ENCODE results near the gene USP9X.
"Not testable (repeated sequence)": the region's sequence is repeated elsewhere in the genome, so short reads cannot be mapped to it uniquely, and the experiment has no call there.

Gene USP9X

GRCh38 chrX:41273638-41274037, 188.4 kb downstream of the USP9X start:
- Histone ChIP-seq H3K9me3 (ENCODE audit: control insufficient read depth, low read length) (no peaks in the 10 kb centered on the region), H3K27ac (ENCODE audit: insufficient read depth, low read depth, low read length, poor library complexity, severe bottlenecking) (no peak overlapping the region), H3K36me3 (ENCODE audit: control insufficient read depth, insufficient read depth, low read length) (no peaks in the 10 kb centered on the region), H3K4me3 (ENCODE audit: insufficient read depth, low read depth, low read length) (no peak overlapping the region), H3K4me1 (ENCODE audit: control insufficient read depth, insufficient read depth, low read length) (peaks cover 5% of the 10 kb centered on the region), H3K27me3 (ENCODE audit: control insufficient read depth, insufficient read depth, low read length, poor library complexity, severe bottlenecking) (no peaks in the 10 kb centered on the region)
- 86% methylated on average over 2 of the region's 2 CpGs; no CpG with 5 or more reads in 1 of the 2 experiments for WGBS, 2 experiments

GRCh38 chrX:41275661-41276609, 190.7 kb downstream of the USP9X start:
- whole genome bisulfite sequencing, 2 experiments: 6% methylated on average over 50 to 54 of the region's 54 CpGs
- H3K9me3 ChIP-seq (ENCODE audit: control insufficient read depth, low read length): no peaks in the 10 kb centered on the region
- no peak overlapping the region for H3K27ac ChIP-seq (ENCODE audit: insufficient read depth, low read depth, low read length, poor library complexity, severe bottlenecking)
- H3K36me3 ChIP-seq (ENCODE audit: control insufficient read depth, insufficient read depth, low read length): no peaks in the 10 kb centered on the region
- peak overlapping the region; percentile 42 for H3K4me3 ChIP-seq (ENCODE audit: insufficient read depth, low read depth, low read length)
- H3K27me3 ChIP-seq (ENCODE audit: control insufficient read depth, insufficient read depth, low read length, poor library complexity, severe bottlenecking): no peaks in the 10 kb centered on the region
- peaks cover 5% of the 10 kb centered on the region for H3K4me1 ChIP-seq (ENCODE audit: control insufficient read depth, insufficient read depth, low read length)

GRCh38 chrX:41276661-41277506, 191.6 kb downstream of the USP9X start:
- Histone ChIP-seq H3K4me3 (ENCODE audit: insufficient read depth, low read depth, low read length) (peak overlapping the region; percentile 42), H3K4me1 (ENCODE audit: control insufficient read depth, insufficient read depth, low read length) (peaks cover 5% of the 10 kb centered on the region), H3K27ac (ENCODE audit: insufficient read depth, low read depth, low read length, poor library complexity, severe bottlenecking) (no peak overlapping the region), H3K27me3 (ENCODE audit: control insufficient read depth, insufficient read depth, low read length, poor library complexity, severe bottlenecking) (no peaks in the 10 kb centered on the region), H3K9me3 (ENCODE audit: control insufficient read depth, low read length) (no peaks in the 10 kb centered on the region), H3K36me3 (ENCODE audit: control insufficient read depth, insufficient read depth, low read length) (no peaks in the 10 kb centered on the region)
- WGBS, 2 experiments: 61% methylated on average over 18 to 19 of the region's 19 CpGs

GRCh38 chrX:41282307-41282706, 197.1 kb downstream of the USP9X start:
- not testable (repeated sequence) for H3K4me3 ChIP-seq (ENCODE audit: insufficient read depth, low read depth, low read length); H3K4me1 ChIP-seq (ENCODE audit: control insufficient read depth, insufficient read depth, low read length); H3K27me3 ChIP-seq (ENCODE audit: control insufficient read depth, insufficient read depth, low read length, poor library complexity, severe bottlenecking); H3K27ac ChIP-seq (ENCODE audit: insufficient read depth, low read depth, low read length, poor library complexity, severe bottlenecking); H3K36me3 ChIP-seq (ENCODE audit: control insufficient read depth, insufficient read depth, low read length); H3K9me3 ChIP-seq (ENCODE audit: control insufficient read depth, low read length)
- 100% methylated on average over 1 of the region's 5 CpGs for WGBS, 2 experiments

GRCh38 chrX:41285928-41286327, 200.7 kb downstream of the USP9X start:
- WGBS, 2 experiments: 94 to 95% methylated on average over 21 of the region's 21 CpGs

More at GRCh38 chrX:41285928-41286327, 200.7 kb downstream of the USP9X start:
- not testable (repeated sequence) for H3K27ac ChIP-seq (ENCODE audit: insufficient read depth, low read depth, low read length, poor library complexity, severe bottlenecking); H3K27me3 ChIP-seq (ENCODE audit: control insufficient read depth, insufficient read depth, low read length, poor library complexity, severe bottlenecking); H3K36me3 ChIP-seq (ENCODE audit: control insufficient read depth, insufficient read depth, low read length); H3K4me3 ChIP-seq (ENCODE audit: insufficient read depth, low read depth, low read length); H3K4me1 ChIP-seq (ENCODE audit: control insufficient read depth, insufficient read depth, low read length); H3K9me3 ChIP-seq (ENCODE audit: control insufficient read depth, low read length)
